Measurements from ENCODE around the gene RPS2.
"Not testable (repeated sequence)": the region's sequence is repeated elsewhere in the genome, so short reads cannot be mapped to it uniquely, and the experiment has no call there.

The RPS2 gene

GRCh38 chr16:1941162-1942046 lies 23.2 kb downstream of the RPS2 start:
- no peak for DNase-seq (ENCODE audit: low read depth)
- no peak for TF ChIP-seq CTCF (conservative IDR thresholded peaks at IDR 0.05; ENCODE audit: low read length)
- peak overlapping the region; percentile 80 for H3K4me3 ChIP-seq (ENCODE audit: low read length)

- H3K4me3 ChIP-seq (ENCODE audit: low read length) = no peak overlapping the region
- no peak for TF ChIP-seq CTCF (conservative IDR thresholded peaks at IDR 0.05; ENCODE audit: low read length)
These were observed 24.1 kb downstream of the RPS2 start for GRCh38 chr16:1940273-1941161.

GRCh38 chr16:1939833-1940232 lies 24.8 kb downstream of the RPS2 start:
- not testable (repeated sequence) for DNase-seq (ENCODE audit: low read depth); H3K4me3 ChIP-seq (ENCODE audit: low read length)

More at GRCh38 chr16:1940273-1941161, 24.1 kb downstream of the RPS2 start:
- no peak for DNase-seq (ENCODE audit: low read depth)

- no peak for DNase-seq (ENCODE audit: low read depth)
- TF ChIP-seq CTCF (conservative IDR thresholded peaks at IDR 0.05; ENCODE audit: low read length) = no peak
- no peak overlapping the region for H3K4me3 ChIP-seq (ENCODE audit: low read length)
These were observed 25.7 kb downstream of the RPS2 start for GRCh38 chr16:1938910-1939309.

- TF ChIP-seq CTCF (conservative IDR thresholded peaks at IDR 0.05; ENCODE audit: low read length) = no peak
- DNase-seq (ENCODE audit: low read depth) = no peak
- H3K4me3 ChIP-seq (ENCODE audit: low read length) = no peak overlapping the region
These were observed 26.3 kb downstream of the RPS2 start for GRCh38 chr16:1938316-1938715.

- no peak for DNase-seq (ENCODE audit: low read depth)
- no peak overlapping the region for H3K4me3 ChIP-seq (ENCODE audit: low read length)
- no peak for TF ChIP-seq CTCF (conservative IDR thresholded peaks at IDR 0.05; ENCODE audit: low read length)
These were observed 27.6 kb downstream of the RPS2 start for GRCh38 chr16:1936945-1937479.

GRCh38 chr16:1933097-1933661 lies 31.4 kb downstream of the RPS2 start:
- H3K4me3 ChIP-seq (ENCODE audit: low read length) = no peak overlapping the region
- no peak for TF ChIP-seq CTCF (conservative IDR thresholded peaks at IDR 0.05; ENCODE audit: low read length)
- DNase-seq (ENCODE audit: low read depth) = no peak
